ENCODE data around the gene TNS3.

- TF ChIP-seq POLR2A (IDR thresholded peaks at IDR 0.05; ENCODE audit: low read length) (no peak), GATA1 (IDR thresholded peaks at IDR 0.05; ENCODE audit: low read depth, low read length) (no peak)
Observed at GRCh38 chr7:47332213-47332612, 249.7 kb downstream of the TNS3 start.
